Chondrocyte (in vitro differentiated cells): ENCODE measurements around the gene INO80. TPM values are rescaled to one million over a fixed set of nuclear protein-coding genes. Genes with fewer than 3 reads are reported as not detected.

Experiments
- DNase-seq: peaks from one replicate; pipeline ENCODE4 v3.0.0; 2021; ENCODE audit warnings: mixed read lengths, low spot score
- H3K27ac Mint-ChIP-seq: one replicate; pipeline ENCODE4 v1.8.0; 2021; ENCODE audit warnings: mild to moderate bottlenecking, moderate library complexity, mixed read lengths; ENCODE audit not compliant: unreplicated experiment
- H3K27me3 Mint-ChIP-seq: 2 replicates; pipeline ENCODE4 v1.8.0; 2021; ENCODE audit warnings: low read depth, mixed read lengths
- H3K36me3 Mint-ChIP-seq: 2 replicates; pipeline ENCODE4 v1.8.0; 2021; ENCODE audit warnings: low read depth, mixed read lengths
- H3K4me1 Mint-ChIP-seq: 2 replicates; pipeline ENCODE4 v1.8.0; 2021; ENCODE audit warnings: low read depth, mild to moderate bottlenecking, mixed read lengths
- H3K4me3 Mint-ChIP-seq: one replicate; pipeline ENCODE4 v1.8.0; 2021; ENCODE audit warnings: mild to moderate bottlenecking, moderate library complexity, mixed read lengths; ENCODE audit not compliant: unreplicated experiment
- H3K9me3 Mint-ChIP-seq: 2 replicates; pipeline ENCODE4 v1.8.0; 2021; ENCODE audit warnings: low read depth, mixed read lengths
- total RNA-seq: library from RNA; stranded (reverse); gene quantifications from 3 replicates; pipeline ENCODE4 v1.2.1, GENCODE V29; 2021
- TF ChIP-seq, protein P1 (sequence below): fragments of 200-600 bp; sonication (generic); IDR thresholded peaks from 2 replicates; pipeline ENCODE4 v1.5.0; 2021; ENCODE audit warnings: antibody characterized with exemption, mild to moderate bottlenecking, moderate library complexity

INO80 gene
- total RNA-seq, 1 donor from 2014 or later, result 16.6 TPM

DNA sequence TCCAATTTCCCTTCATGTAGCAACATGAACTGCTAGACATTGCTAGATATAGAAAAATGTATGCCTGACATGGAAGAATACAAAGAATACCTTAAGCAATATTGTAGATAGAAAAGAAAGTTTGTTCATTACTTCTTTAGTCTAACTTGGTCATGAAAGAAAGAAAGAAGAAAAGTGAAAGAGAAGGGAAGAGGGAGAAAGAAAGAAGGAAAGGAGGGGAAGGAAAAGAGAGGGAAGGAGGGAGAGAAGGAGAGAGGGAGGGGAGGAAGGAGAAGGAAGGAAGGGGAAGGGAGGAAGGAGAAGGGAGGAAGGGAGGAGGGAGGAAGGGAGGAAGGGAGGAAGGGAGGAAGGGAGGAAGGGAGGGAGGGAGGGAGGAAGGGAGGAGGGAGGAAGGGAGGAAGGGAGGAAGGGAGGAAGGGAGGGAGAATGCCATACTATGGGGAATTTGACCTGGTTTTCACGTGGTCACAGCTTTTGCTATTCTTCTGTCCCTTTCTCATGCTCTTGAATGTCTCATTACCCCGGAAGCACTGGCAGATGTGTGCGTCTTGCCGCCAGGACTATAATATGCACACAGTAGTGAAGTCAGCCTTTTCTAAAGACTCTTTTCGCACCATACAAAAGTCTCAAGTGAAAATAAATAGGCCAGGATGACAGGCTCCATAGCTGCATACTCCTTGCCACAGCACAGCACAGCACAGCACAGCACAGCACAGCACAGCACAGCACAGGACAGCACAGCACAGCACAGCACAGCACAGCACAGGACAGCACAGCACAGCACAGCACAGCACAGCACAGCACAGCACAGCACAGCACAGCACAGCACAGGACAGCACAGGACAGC lies 84.6 kb downstream of the INO80 start:
- Mint-ChIP-seq H3K4me1 (peaks cover 43% of the 10 kb centered on the region), H3K36me3 (peaks cover 14% of the 10 kb centered on the region), H3K4me3 (no peak overlapping the region), H3K27me3 (no peaks in the 10 kb centered on the region), H3K27ac (peak overlapping the region; percentile 36), H3K9me3 (no peaks in the 10 kb centered on the region)
- TF ChIP-seq, protein P1, sequence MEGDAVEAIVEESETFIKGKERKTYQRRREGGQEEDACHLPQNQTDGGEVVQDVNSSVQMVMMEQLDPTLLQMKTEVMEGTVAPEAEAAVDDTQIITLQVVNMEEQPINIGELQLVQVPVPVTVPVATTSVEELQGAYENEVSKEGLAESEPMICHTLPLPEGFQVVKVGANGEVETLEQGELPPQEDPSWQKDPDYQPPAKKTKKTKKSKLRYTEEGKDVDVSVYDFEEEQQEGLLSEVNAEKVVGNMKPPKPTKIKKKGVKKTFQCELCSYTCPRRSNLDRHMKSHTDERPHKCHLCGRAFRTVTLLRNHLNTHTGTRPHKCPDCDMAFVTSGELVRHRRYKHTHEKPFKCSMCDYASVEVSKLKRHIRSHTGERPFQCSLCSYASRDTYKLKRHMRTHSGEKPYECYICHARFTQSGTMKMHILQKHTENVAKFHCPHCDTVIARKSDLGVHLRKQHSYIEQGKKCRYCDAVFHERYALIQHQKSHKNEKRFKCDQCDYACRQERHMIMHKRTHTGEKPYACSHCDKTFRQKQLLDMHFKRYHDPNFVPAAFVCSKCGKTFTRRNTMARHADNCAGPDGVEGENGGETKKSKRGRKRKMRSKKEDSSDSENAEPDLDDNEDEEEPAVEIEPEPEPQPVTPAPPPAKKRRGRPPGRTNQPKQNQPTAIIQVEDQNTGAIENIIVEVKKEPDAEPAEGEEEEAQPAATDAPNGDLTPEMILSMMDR, result no peak
- no peak for DNase-seq

- no peak overlapping the region for H3K27ac Mint-ChIP-seq
- peaks cover 12% of the 10 kb centered on the region for H3K36me3 Mint-ChIP-seq
- H3K9me3 Mint-ChIP-seq, result no peaks in the 10 kb centered on the region
- DNase-seq, result no peak
- H3K27me3 Mint-ChIP-seq, result no peaks in the 10 kb centered on the region
- TF ChIP-seq, protein P1, result no peak
- H3K4me1 Mint-ChIP-seq, result peaks cover 54% of the 10 kb centered on the region
- H3K4me3 Mint-ChIP-seq, result no peak overlapping the region
These were observed 87.2 kb downstream of the INO80 start for GRCh38 chr15:41028853-41029252.

- Mint-ChIP-seq H3K9me3 (no peaks in the 10 kb centered on the region), H3K4me1 (peaks cover 49% of the 10 kb centered on the region), H3K27ac (peak overlapping the region; percentile 90), H3K27me3 (no peaks in the 10 kb centered on the region), H3K4me3 (no peak overlapping the region), H3K36me3 (peaks cover 13% of the 10 kb centered on the region)
- TF ChIP-seq, protein P1, result no peak
- no peak for DNase-seq
These were observed 90.7 kb downstream of the INO80 start for GRCh38 chr15:41025393-41025792.

DNA sequence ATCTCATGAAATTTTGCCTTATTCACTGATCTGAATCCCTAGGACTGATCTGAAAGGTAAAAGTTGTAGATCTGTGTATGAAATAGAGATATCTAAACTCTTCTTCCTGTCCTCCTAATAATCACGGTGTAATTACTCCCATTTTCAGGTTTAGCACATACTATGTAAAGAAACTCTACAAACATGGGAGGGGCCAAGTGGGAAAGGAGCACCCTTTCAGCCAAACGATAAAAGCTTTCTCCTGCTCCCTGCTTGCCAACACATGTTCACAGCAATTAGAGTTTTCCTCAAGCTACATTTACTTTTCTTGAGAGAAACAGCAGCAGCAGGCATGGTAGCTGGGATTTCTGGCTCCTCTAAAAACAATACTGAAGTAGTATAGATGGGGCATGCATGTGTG lies 91.2 kb downstream of the INO80 start:
- Mint-ChIP-seq H3K36me3 (peaks cover 15% of the 10 kb centered on the region), H3K4me3 (no peak overlapping the region), H3K9me3 (no peaks in the 10 kb centered on the region), H3K27me3 (no peaks in the 10 kb centered on the region), H3K27ac (peak overlapping the region; percentile 90), H3K4me1 (peaks cover 49% of the 10 kb centered on the region)
- TF ChIP-seq, protein P1, result no peak
- DNase-seq, result no peak

DNA sequence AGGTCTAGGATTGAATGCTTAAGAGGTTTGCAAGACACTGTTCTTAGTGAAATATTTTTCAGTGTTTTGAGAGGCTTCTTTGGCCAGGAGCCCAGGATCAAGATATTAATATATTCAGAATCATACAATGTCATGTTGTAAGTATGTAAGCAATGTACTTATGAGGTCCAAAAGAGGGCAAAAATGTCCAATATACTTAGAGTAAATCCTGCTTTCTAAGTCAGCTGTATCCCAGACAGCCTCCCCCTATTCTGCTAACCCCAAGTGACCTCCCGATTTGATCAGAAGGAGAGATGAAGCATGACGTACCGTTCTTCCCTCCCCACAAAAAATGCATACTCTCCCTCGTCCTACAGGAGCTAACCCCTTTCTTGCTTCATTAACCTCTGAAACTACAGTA lies 91.9 kb downstream of the INO80 start:
- Mint-ChIP-seq H3K9me3 (no peaks in the 10 kb centered on the region), H3K4me3 (no peak overlapping the region), H3K27ac (peak overlapping the region; percentile 90), H3K36me3 (peaks cover 11% of the 10 kb centered on the region), H3K4me1 (peaks cover 49% of the 10 kb centered on the region), H3K27me3 (no peaks in the 10 kb centered on the region)
- TF ChIP-seq, protein P1, result no peak
- DNase-seq, result no peak
